Uterus (tissue), 4 donors: ENCODE data around the gene CDC123. TPM values are rescaled to one million over a fixed set of nuclear protein-coding genes. Genes with fewer than 3 reads are reported as not detected.
"Not testable (repeated sequence)": the region's sequence is repeated elsewhere in the genome, so short reads cannot be mapped to it uniquely, and the experiment has no call there.

Experiments
- DNase-seq, 2 donors: peaks; one replicate each; pipeline ENCODE4 v3.0.0-alpha.2; 2019 to 2020
- H3K27ac ChIP-seq, 2 donors: fragments of 200-600 bp; sonication (generic); 1 replicate in 1 of 2; 2 replicates in 1 of 2; pipeline ENCODE4 v1.5.1; 2016 to 2018
- H3K27me3 ChIP-seq, 2 donors: fragments of 200-600 bp; sonication (generic); one replicate each; pipeline ENCODE4 v1.5.1; 2018 to 2019; ENCODE audit warnings: control low read depth in 1 of 2
- H3K36me3 ChIP-seq, 2 donors: fragments of 200-600 bp; sonication (generic); one replicate each; pipeline ENCODE4 v1.5.1; 2019; ENCODE audit warnings: control low read depth in 1 of 2
- H3K4me1 ChIP-seq, 2 donors: fragments of 200-600 bp; sonication (generic); one replicate each; pipeline ENCODE4 v1.5.1; 2018 to 2019; ENCODE audit warnings: control low read depth in 1 of 2
- H3K4me3 ChIP-seq, 2 donors: fragments of 200-600 bp; sonication (generic); 1 replicate in 1 of 2; 2 replicates in 1 of 2; pipeline ENCODE4 v1.5.1; 2018 to 2019; ENCODE audit warnings: mild to moderate bottlenecking in 1 of 2
- H3K9me3 ChIP-seq, 2 donors: fragments of 200-600 bp; sonication (generic); one replicate each; pipeline ENCODE4 v1.5.1; 2019; ENCODE audit warnings: control low read depth in 1 of 2
- POLR2A ChIP-seq, 2 donors: fragments of 450-650 bp; IDR thresholded peaks; one replicate each; pipeline ENCODE4 v1.6.1; 2016; ENCODE audit warnings: antibody characterized with exemption in 2 of 2, mild to moderate bottlenecking in 1 of 2, moderate library complexity in 1 of 2
- intact Hi-C: fragments of 100-400 bp; cut with DNase I; formaldehyde crosslinking; loops from one replicate; pipeline ENCODE4 v1.15.1; 2023; ENCODE audit warnings: low total_unique reads
- total RNA-seq, 4 donors: library from RNA; depleted of rRNA in 3 of 4; stranded (reverse); fragments of >200 nt in 3 of 4; gene quantifications; one replicate each; pipeline versions ENCODE4 v1.1.0 to v1.2.4, GENCODE V29; 2014 to 2023
- TF ChIP-seq, protein P1 (sequence below), 4 experiments: fragments of 200-600 bp in 2 of 4; fragments of 450-650 bp in 2 of 4; sonication (generic) in 2 of 4; IDR thresholded peaks; one replicate each; pipeline ENCODE4 v1.5.1; 2016 to 2019; ENCODE audit warnings: antibody characterized with exemption in 4 of 4, mild to moderate bottlenecking in 2 of 4, moderate library complexity in 1 of 4
- donor health status: DM: yes; HTN: yes; CAD: no.

The CDC123 gene
- total RNA-seq, 4 donors from 2014 or later, result 6.2 to 95.5 (median 34.3) TPM

DNA sequence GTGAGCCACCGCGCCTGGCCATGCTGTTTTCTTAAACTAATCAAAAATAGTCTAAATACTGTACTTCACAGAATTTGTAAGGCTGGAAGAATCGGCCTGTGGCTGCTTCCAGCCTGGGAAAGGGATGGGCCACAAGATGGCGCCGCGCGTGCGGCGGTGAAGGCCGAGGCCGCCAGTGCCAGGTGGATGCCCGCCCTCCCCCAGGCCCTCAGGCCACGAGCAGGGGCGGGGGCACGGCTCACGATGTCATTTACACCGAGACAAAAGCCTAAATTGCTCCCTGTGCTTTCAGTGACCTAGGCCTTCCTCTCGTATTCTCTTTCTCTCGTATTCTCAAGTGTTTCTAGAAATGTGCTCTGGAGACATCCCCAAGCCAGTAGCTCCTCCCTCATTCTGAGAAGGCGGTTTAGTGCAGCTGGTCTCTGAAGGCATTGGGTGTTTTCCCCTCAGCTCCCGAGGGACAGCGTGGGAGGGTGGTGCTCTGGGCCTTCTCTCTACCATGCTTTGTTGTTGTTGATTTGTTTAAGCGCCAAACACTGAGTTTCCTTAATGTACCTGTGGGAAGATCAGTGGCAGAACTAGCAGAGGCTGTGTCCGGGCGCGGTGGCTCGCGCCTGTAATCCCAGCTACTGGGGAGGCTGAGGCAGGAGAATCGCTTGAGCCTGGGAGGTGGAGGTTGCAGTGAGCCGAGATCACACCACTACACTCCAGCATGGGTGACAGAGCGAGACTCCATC lies 68.4 kb downstream of the CDC123 start:
- no peak for TF ChIP-seq POLR2A (IDR thresholded peaks at IDR 0.05)
- TF ChIP-seq, protein P1, sequence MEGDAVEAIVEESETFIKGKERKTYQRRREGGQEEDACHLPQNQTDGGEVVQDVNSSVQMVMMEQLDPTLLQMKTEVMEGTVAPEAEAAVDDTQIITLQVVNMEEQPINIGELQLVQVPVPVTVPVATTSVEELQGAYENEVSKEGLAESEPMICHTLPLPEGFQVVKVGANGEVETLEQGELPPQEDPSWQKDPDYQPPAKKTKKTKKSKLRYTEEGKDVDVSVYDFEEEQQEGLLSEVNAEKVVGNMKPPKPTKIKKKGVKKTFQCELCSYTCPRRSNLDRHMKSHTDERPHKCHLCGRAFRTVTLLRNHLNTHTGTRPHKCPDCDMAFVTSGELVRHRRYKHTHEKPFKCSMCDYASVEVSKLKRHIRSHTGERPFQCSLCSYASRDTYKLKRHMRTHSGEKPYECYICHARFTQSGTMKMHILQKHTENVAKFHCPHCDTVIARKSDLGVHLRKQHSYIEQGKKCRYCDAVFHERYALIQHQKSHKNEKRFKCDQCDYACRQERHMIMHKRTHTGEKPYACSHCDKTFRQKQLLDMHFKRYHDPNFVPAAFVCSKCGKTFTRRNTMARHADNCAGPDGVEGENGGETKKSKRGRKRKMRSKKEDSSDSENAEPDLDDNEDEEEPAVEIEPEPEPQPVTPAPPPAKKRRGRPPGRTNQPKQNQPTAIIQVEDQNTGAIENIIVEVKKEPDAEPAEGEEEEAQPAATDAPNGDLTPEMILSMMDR (IDR thresholded peaks at IDR 0.05), result peak; percentile 88 to 94 (median 89)
- H3K9me3 ChIP-seq, result no peaks in the 10 kb centered on the region
- no peaks in the 10 kb centered on the region for H3K4me1 ChIP-seq
- intact Hi-C loops, result loop anchor here (10.0 kb wide), 1 partner anchor 390 kb away; no protein-coding TSS in a partner anchor
- H3K27ac ChIP-seq, result peak overlapping the region in 1 of 2 donors; percentile 39
- H3K27me3 ChIP-seq, result no peaks in the 10 kb centered on the region
- no peaks in the 10 kb centered on the region for H3K36me3 ChIP-seq
- peak overlapping the region; percentile 20 to 31 for H3K4me3 ChIP-seq
- peak; percentile 50 to 73 for DNase-seq

DNA sequence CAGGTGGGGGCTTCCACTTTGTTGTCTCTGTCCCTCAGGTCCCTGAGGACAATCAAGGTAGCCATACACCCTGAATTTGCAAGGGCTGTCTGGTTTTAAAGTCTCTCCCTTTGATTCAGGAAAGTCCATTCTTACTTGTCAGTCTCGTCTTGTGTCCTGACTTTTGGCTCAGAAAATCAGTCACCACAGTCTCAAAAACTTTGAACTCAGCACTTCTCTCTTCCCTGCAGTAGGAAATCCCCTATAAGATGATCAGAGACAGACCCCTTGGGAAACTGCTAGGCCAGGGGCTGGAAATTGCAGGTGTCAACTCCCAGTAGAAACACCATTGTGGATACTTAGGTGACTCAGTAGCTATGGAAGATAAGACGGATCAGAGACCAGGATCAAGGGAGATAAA lies 73.1 kb downstream of the CDC123 start:
- no peaks in the 10 kb centered on the region for H3K4me1 ChIP-seq
- no peaks in the 10 kb centered on the region for H3K27me3 ChIP-seq
- intact Hi-C loops, result loop anchor here (10.0 kb wide), 1 partner anchor 386 kb away; no protein-coding TSS in a partner anchor
- no peaks in the 10 kb centered on the region for H3K9me3 ChIP-seq
- H3K4me3 ChIP-seq, result no peak overlapping the region
- TF ChIP-seq POLR2A (IDR thresholded peaks at IDR 0.05), result no peak
- no peak for DNase-seq
- H3K27ac ChIP-seq, result no peak overlapping the region
- H3K36me3 ChIP-seq, result no peaks in the 10 kb centered on the region

DNA sequence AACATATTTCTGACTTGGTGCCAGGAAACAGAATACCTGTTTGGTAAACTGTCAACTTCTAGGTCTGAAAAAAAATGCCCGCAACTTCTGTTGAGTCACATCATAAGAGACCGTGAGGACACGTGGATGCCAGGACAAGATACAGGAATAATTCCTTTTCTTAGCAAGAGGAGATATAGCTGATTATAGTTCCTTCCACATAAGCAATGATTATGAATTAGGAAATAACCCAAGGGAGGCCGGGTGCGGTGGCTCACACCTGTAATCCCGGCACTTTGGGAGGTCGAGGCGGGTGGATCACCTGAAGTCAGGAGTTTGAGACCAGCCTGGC lies 75.2 kb downstream of the CDC123 start:
- intact Hi-C loops, result no loop called here
- Histone ChIP-seq H3K4me3 (no peak overlapping the region), H3K27ac (no peak overlapping the region), H3K36me3 (no peaks in the 10 kb centered on the region), H3K27me3 (no peaks in the 10 kb centered on the region), H3K9me3 (no peaks in the 10 kb centered on the region), H3K4me1 (no peaks in the 10 kb centered on the region)
- DNase-seq, result no peak
- TF ChIP-seq, protein P1 (IDR thresholded peaks at IDR 0.05), result no peak

DNA sequence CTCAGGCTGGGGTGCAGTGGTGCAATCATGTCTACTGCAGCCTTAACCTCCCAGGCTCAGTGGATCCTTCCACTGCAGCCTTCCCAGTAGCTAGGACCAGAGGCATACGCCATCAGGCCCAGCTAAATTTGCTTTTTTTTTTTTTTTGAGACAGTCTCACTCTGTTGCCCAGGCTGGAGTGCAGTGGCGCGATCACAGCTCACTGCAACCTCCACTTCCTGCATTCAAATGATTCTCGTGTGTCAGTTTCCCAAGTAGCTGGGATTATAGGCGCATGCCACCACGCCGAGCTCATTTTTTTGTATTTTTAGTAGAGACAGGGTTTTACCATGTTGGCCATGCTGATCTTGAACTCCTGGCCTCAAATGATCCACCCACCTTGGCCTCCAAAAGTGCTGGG lies 81.9 kb downstream of the CDC123 start:
- H3K4me1 ChIP-seq, H3K9me3 ChIP-seq, intact Hi-C loops, H3K4me3 ChIP-seq, H3K27ac ChIP-seq, H3K36me3 ChIP-seq, H3K27me3 ChIP-seq, DNase-seq: not testable (repeated sequence)

DNA sequence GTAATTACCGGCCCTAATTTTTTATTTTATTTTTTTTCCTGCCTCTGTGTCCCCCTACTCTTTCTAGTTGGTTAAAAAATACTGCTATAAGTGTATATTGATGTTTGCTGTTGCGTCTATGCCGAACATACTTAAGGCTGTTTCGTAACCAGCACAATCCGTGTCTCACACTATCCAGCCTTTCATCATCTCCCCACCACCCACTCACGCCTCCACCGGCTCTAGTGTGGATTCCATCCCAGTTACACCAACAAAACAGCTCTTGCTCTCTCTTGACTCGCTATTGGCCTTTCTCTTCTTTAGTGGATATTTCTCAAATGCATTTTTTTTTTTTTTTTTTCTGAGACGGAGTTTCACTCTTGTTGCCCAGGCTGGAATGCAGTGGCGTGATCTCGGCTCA lies 83.3 kb downstream of the CDC123 start:
- Histone ChIP-seq H3K36me3 (no peaks in the 10 kb centered on the region), H3K9me3 (no peaks in the 10 kb centered on the region), H3K4me3 (no peak overlapping the region), H3K27ac (no peak overlapping the region), H3K4me1 (no peaks in the 10 kb centered on the region), H3K27me3 (no peaks in the 10 kb centered on the region)
- TF ChIP-seq POLR2A (IDR thresholded peaks at IDR 0.05), result no peak
- TF ChIP-seq, protein P1 (IDR thresholded peaks at IDR 0.05), result no peak
- intact Hi-C loops, result no loop called here
- DNase-seq, result peak in 1 of 2 donors; percentile 21

DNA sequence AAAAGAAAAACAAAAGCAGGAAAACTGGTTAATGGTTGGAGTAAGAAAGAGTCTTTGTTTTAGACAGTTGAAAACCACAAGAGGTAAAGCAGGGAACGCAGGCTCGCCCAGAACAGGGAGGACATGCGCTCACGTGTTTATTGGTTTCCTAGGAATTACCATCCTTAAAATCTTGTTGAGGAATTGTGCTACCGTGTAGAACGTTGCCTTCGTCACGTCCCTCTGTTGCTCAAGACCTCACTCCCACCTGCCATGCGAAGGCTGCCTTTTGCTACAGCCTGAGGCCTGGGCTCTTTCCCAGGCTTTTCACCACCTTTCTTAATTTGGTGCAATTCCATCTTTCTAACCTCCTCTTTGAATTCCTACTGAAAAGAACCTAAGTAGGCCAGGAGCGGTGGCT lies 91.8 kb downstream of the CDC123 start:
- no peak for DNase-seq
- TF ChIP-seq, protein P1 (IDR thresholded peaks at IDR 0.05), result no peak
- no peak for TF ChIP-seq POLR2A (IDR thresholded peaks at IDR 0.05)
- intact Hi-C loops, result no loop called here
- H3K27me3 ChIP-seq, result no peaks in the 10 kb centered on the region
- no peaks in the 10 kb centered on the region for H3K36me3 ChIP-seq
- no peak overlapping the region for H3K27ac ChIP-seq
- no peaks in the 10 kb centered on the region for H3K9me3 ChIP-seq
- no peaks in the 10 kb centered on the region for H3K4me1 ChIP-seq
- no peak overlapping the region for H3K4me3 ChIP-seq

DNA sequence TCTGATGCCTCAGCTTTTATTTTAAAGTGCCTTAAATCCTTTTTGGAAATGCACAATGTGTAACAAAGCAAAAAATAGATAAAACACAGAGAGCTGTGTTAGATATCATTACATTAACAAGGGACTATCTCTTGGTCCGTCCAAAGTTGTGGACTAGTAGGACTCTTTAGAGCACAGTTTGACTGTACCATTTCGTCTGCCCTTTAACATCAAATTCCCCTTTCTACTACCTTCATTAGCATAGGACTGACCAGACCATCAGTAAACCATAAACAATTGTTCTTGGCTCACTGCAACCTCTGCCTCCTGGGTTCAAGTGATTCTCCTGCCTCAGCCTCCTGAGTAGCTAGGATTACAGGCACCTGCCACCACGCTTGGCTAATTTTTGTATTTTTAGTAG lies 101.8 kb downstream of the CDC123 start:
- DNase-seq, intact Hi-C loops, H3K4me3 ChIP-seq, H3K27ac ChIP-seq, H3K9me3 ChIP-seq, H3K36me3 ChIP-seq, H3K27me3 ChIP-seq, H3K4me1 ChIP-seq: not testable (repeated sequence)
